Ishikawa (cell line): ENCODE data around the gene AEBP1.

Source experiments
- CEBPB ChIP-seq: IDR thresholded peaks from 2 replicates; pipeline ENCODE4 v1.6.1; 2012
- EP300 ChIP-seq: IDR thresholded peaks from 2 replicates; pipeline ENCODE4 v1.6.1; 2012; ENCODE audit warnings: borderline replicate concordance
- FOXM1 ChIP-seq: IDR thresholded peaks from 2 replicates; pipeline ENCODE4 v1.6.1; 2012; ENCODE audit warnings: low read depth, borderline replicate concordance
- NFIC ChIP-seq: IDR thresholded peaks from 2 replicates; pipeline ENCODE4 v1.6.1; 2012
- RAD21 ChIP-seq: IDR thresholded peaks from 2 replicates; pipeline ENCODE4 v1.6.1; 2012; ENCODE audit warnings: low read depth
- TAF1 ChIP-seq: IDR thresholded peaks from 2 replicates; pipeline ENCODE4 v1.6.1; 2012; ENCODE audit warnings: low read depth, mild to moderate bottlenecking
- TEAD4 ChIP-seq: IDR thresholded peaks from 2 replicates; pipeline ENCODE4 v1.6.1; 2012
- YY1 ChIP-seq: IDR thresholded peaks from 2 replicates; pipeline ENCODE4 v1.6.1; 2012; ENCODE audit warnings: low read depth
- TF ChIP-seq, protein P1 (sequence below): IDR thresholded peaks from 2 replicates; pipeline ENCODE4 v1.6.1; 2012
- TF ChIP-seq, protein P2 (sequence below): IDR thresholded peaks from 2 replicates; pipeline ENCODE4 v1.6.1; 2012

DNA sequence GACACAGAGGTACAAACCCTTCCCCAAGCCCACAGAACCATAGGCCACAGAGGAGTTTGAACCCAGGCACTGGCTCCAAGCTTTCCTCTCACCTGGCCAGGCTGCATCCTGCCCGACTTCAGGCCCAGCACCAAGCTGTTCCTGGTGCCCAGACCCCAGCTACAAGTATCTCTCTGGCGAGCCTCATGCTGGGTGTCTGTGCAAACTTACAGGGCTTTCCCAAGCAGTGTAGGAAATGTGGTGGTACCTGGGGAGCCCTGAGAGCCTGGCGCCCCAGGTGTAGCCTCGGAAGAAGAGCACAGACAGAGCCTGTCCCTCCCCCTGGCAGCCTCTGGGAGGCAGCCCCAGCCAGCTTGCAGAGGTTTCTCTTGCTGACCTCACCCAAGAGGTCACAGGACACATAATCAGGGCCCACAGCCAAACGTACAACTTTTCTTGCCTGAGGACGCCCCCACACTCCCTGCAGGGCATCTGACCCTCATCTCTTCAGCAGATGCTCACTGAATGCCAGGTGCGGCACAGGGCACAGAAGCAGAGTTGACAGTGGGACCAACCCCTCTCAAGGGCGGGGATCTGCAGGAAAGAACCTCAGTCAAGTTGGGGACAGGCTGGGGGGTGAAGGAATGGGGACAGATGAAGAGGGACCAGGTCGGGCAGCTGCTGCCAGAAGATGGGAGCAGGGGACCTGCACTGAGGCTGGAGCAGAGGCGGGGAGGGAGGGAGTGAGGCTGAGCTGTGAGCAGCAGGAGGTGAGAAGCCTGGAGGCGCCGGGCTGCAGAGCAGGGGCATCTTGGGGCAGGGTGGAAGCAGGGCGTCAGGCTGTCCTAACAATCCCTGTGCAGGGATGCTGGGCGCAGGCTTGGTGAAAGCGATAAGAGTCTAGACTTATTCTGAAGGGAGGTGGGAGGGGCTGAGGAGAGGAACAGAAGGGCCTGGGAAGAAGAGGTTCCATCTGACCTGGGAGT, 53.3 kb downstream of the AEBP1 start:
- peak; percentile 32 for TF ChIP-seq RAD21
- no peak for TF ChIP-seq FOXM1
- TF ChIP-seq NFIC: no peak
- no peak for TF ChIP-seq TEAD4
- no peak for TF ChIP-seq TAF1
- TF ChIP-seq, protein P1, sequence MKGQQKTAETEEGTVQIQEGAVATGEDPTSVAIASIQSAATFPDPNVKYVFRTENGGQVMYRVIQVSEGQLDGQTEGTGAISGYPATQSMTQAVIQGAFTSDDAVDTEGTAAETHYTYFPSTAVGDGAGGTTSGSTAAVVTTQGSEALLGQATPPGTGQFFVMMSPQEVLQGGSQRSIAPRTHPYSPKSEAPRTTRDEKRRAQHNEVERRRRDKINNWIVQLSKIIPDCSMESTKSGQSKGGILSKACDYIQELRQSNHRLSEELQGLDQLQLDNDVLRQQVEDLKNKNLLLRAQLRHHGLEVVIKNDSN: no peak
- TF ChIP-seq YY1: no peak
- TF ChIP-seq, protein P2, sequence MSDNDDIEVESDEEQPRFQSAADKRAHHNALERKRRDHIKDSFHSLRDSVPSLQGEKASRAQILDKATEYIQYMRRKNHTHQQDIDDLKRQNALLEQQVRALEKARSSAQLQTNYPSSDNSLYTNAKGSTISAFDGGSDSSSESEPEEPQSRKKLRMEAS: no peak
- no peak for TF ChIP-seq CEBPB
- no peak for TF ChIP-seq EP300
